BLaER1 treated with 17β-estradiol and CSF1 and Interleukin-3, amounts not matched to agents 10 nM and 100 nM (cell line): ENCODE results near the gene ZNF491.
"Not testable (repeated sequence)": the region's sequence is repeated elsewhere in the genome, so short reads cannot be mapped to it uniquely, and the experiment has no call there.

ENCODE experiments used
- H3K27ac ChIP-seq, 11 experiments: shearing (Covaris generic); formaldehyde crosslinking; 2 replicates each; pipeline ENCODE4 v1.8.1; 2022
- H3K27me3 ChIP-seq, 11 experiments: shearing (Covaris generic); formaldehyde crosslinking; 2 replicates each; pipeline ENCODE4 v1.8.1; 2022
- H3K36me3 ChIP-seq, 11 experiments: shearing (Covaris generic); formaldehyde crosslinking; 2 replicates each; pipeline ENCODE4 v1.8.1; 2022
- H3K4me1 ChIP-seq, 10 experiments: shearing (Covaris generic); formaldehyde crosslinking; 2 replicates each; pipeline ENCODE4 v1.8.1; 2022
- H3K4me2 ChIP-seq, 11 experiments: shearing (Covaris generic); formaldehyde crosslinking; 2 replicates each; pipeline ENCODE4 v1.8.1; 2022
- H3K4me3 ChIP-seq, 10 experiments: shearing (Covaris generic); formaldehyde crosslinking; 2 replicates each; pipeline ENCODE4 v1.8.1; 2022
- H3K9ac ChIP-seq, 11 experiments: shearing (Covaris generic); formaldehyde crosslinking; 2 replicates each; pipeline ENCODE4 v1.8.1; 2022
- H3K9me3 ChIP-seq, 11 experiments: shearing (Covaris generic); formaldehyde crosslinking; replicated peaks in 1 of 11; 2 replicates each; pipeline ENCODE4 v1.8.1; 2022
- H4K20me1 ChIP-seq, 11 experiments: shearing (Covaris generic); formaldehyde crosslinking; 2 replicates each; pipeline ENCODE4 v1.8.1; 2022
- Cebpa-rat ChIP-seq, 11 experiments: shearing (Covaris generic); IDR thresholded peaks; 2 replicates each; pipeline ENCODE4 v1.8.1; 2022

ZNF491 gene

DNA sequence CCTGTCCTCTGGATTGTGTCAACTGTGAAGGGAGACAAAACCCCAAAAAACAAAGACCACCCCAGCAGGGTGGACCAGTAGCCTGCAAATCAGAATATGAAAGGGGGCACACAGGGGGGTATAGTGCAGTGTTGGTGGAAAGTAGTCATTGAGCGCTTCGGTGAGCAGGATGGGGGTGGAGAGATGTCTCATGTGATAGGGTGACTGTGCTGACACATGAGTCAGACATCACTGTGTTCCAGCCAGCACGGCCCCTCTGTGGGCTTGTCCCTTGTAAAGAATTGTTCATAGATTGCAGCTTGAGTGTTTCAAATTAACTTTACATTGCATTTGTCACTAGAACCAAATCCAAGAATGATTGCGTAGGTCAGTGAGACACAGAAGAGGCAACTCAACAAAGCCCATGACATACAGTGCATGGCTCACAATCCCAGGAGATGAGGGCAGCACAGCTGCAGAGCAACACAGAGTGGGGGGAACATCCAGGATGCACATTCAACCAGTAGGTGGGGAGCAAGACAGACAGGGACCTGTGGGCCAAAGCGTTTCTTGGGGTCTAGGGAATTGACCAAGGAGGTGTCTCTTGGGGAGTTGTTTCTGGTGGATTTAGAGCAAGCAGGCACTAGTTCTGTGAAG lies 23.3 kb downstream of the ZNF491 start:
- H3K9me3 ChIP-seq: peaks cover 95 to 100% (median 97%) of the 10 kb centered on the region in 11 experiments
- H3K36me3 ChIP-seq: peaks cover 71 to 100% (median 90%) of the 10 kb centered on the region in 11 experiments
- H3K27ac ChIP-seq: no peak overlapping the region
- H3K9ac ChIP-seq: no peak overlapping the region
- H3K27me3 ChIP-seq: no peaks in the 10 kb centered on the region
- peaks cover 0 to 14% (median 0%) of the 10 kb centered on the region in 10 experiments; a peak in 2 of 20 replicates for H3K4me1 ChIP-seq
- no peak overlapping the region for H3K4me2 ChIP-seq
- H3K4me3 ChIP-seq: no peak overlapping the region
- TF ChIP-seq Cebpa-rat (IDR thresholded peaks at IDR 0.05): no peak
- H4K20me1 ChIP-seq: no peaks in the 10 kb centered on the region

DNA sequence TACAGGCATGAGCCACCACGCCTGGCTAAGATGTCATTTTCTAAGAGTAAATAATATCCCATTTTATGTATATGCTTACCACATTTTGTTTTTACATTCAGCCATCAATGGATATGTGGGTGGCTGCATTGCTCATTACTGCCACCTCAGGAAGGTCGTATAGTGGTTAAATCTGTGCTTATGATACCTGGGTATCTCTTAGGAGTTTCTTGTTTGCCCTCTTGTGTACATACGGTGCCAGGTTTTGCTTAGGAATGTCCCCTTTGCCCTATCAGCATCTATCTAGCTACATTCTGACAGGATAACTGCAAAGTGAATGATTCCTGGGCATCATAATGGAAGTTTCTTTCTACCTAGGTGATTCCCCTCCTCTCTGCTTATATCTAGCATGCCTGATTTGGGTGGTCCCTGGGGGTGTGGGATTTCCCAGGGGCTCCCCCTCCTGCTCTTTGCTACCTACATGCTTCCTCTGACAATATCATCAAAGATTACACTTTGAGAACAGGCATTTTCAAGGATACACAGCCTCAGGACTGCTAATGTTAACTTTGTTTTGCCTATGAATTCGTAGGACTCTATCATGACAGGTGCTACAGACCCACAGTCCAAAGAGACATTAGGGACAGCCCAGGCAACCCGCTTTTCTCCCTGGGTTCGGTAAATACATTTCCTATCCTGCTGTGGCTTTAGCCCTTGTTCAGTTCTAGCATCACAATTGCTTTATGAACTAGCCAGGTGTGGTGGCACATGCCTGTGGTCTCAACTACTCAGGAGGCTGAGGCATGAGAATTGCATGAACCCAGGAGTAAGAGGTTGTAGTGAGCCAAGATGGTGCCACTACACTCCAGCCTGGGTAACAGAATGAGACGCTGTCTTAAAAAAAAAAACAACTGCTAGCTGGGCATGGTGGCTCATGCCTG lies 30.9 kb downstream of the ZNF491 start:
- not testable (repeated sequence) for H3K27me3 ChIP-seq, H4K20me1 ChIP-seq, H3K27ac ChIP-seq, H3K4me1 ChIP-seq, H3K4me2 ChIP-seq, H3K9ac ChIP-seq
- Histone ChIP-seq H3K4me3 (peak overlapping the region in 2 of 10 experiments; percentile 16 to 31; a peak in 1 of 20 replicates), H3K9me3 (peaks cover 99 to 100% (median 100%) of the 10 kb centered on the region in 11 experiments), H3K36me3 (peaks cover 93 to 100% (median 99%) of the 10 kb centered on the region in 11 experiments)

DNA sequence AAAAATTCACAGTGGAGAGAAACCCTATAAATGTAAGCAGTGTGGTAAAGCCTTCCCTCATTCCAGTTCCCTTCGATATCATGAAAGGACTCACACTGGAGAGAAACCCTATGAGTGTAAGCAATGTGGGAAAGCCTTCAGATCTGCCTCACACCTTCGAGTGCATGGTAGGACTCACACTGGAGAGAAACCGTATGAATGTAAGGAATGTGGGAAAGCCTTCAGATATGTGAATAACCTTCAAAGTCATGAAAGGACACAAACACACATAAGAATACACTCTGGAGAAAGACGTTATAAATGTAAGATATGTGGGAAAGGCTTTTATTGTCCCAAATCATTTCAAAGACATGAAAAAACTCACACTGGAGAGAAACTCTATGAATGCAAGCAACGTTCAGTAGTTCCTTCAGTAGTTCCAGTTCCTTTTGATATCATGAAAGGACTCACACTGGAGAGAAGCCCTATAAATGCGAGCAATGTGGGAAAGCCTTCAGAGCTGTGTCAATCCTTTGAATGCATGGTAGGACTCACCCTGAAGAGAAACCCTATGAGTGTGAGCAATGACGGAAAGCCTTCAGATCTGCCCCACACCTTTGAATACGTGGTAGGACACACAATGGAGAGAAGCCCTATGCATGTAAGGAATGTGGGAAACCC lies 34.1 kb downstream of the ZNF491 start:
- peak overlapping the region in 9 of 10 experiments; percentile 0 to 53 (median 36); a peak in 12 of 20 replicates for H3K4me3 ChIP-seq
- peaks cover 99 to 100% (median 100%) of the 10 kb centered on the region in 11 experiments for H3K9me3 ChIP-seq
- H3K9ac ChIP-seq: no peak overlapping the region
- no peaks in the 10 kb centered on the region for H4K20me1 ChIP-seq
- no peaks in the 10 kb centered on the region for H3K27me3 ChIP-seq
- no peaks in the 10 kb centered on the region for H3K4me1 ChIP-seq
- H3K27ac ChIP-seq: no peak overlapping the region
- no peak for TF ChIP-seq Cebpa-rat (IDR thresholded peaks at IDR 0.05)
- H3K36me3 ChIP-seq: peaks cover 79 to 100% (median 91%) of the 10 kb centered on the region in 11 experiments
- H3K4me2 ChIP-seq: no peak overlapping the region

DNA sequence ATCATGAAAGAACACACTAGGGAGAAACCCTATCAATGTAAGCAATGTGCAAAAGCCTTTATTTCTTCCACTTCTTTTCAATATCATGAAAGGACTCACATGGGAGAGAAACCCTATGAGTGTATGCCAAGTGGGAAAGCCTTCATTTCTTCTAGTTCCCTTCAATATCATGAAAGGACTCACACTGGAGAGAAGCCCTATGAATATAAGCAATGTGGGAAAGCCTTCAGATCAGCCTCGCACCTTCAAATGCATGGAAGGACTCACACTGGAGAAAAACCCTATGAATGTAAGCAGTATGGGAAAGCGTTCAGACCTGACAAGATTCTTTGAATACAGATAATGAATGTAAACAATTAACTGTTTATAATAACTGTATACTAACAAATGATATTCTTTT lies 35.2 kb downstream of the ZNF491 start:
- no peak overlapping the region for H3K9ac ChIP-seq
- no peaks in the 10 kb centered on the region for H3K27me3 ChIP-seq
- H3K36me3 ChIP-seq: peaks cover 67 to 90% (median 80%) of the 10 kb centered on the region in 11 experiments
- H3K27ac ChIP-seq: no peak overlapping the region
- no peak for TF ChIP-seq Cebpa-rat (IDR thresholded peaks at IDR 0.05)
- H3K4me2 ChIP-seq: no peak overlapping the region
- peaks cover 92 to 100% (median 96%) of the 10 kb centered on the region in 11 experiments for H3K9me3 ChIP-seq
- H3K4me1 ChIP-seq: no peaks in the 10 kb centered on the region
- H4K20me1 ChIP-seq: no peaks in the 10 kb centered on the region
- peak overlapping the region in 5 of 10 experiments; percentile 19 to 52 (median 36); a peak in 7 of 20 replicates for H3K4me3 ChIP-seq

DNA sequence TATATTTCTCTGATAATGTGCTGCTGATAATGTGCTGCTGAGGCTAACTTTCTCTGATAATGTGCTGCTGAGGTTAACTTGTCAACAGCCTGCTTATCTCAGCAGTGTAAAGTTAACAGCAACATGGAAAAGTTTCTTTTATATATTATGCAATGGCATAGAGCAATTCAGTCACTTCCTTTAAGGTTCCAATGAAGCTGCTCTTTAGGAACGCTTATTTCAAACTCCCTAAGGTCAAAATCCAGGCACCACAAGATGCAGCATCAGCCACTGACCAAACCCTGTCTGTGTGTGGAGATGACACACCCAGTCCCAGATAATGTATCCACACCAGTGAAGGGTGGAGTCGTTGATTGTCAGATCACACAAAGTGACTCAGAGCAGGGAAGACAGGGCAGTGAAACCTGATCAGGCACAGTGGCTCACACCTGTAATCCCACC lies 37.3 kb downstream of the ZNF491 start:
- H3K9me3 ChIP-seq: peaks cover 71 to 100% (median 77%) of the 10 kb centered on the region in 11 experiments
- not testable (repeated sequence) for H3K4me2 ChIP-seq, H3K27ac ChIP-seq, H3K27me3 ChIP-seq, H3K9ac ChIP-seq, H4K20me1 ChIP-seq, H3K4me1 ChIP-seq, H3K4me3 ChIP-seq
- peaks cover 46 to 69% (median 59%) of the 10 kb centered on the region in 11 experiments for H3K36me3 ChIP-seq

DNA sequence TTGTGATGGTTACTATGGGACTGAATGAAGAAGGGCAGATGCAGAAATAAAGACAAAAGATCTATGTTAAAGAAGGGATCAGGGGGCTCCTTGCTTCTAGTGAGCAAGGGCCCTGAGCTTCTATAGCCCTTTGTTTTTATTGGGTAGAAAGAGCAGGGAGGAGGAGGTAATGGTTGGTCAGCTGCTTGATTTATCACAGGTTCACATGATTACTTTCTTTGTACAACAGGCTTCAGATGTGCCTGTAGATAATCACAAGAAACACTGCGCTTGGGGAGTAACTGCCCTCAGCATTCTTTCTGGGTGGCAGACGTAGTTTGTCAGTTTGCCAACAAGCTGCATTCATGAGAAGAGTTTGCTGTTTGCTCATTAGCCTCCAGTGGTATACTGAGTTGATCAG lies 45.4 kb downstream of the ZNF491 start:
- H3K4me1 ChIP-seq: peaks cover 7 to 9% (median 8%) of the 10 kb centered on the region in 10 experiments; a peak in 19 of 20 replicates

DNA sequence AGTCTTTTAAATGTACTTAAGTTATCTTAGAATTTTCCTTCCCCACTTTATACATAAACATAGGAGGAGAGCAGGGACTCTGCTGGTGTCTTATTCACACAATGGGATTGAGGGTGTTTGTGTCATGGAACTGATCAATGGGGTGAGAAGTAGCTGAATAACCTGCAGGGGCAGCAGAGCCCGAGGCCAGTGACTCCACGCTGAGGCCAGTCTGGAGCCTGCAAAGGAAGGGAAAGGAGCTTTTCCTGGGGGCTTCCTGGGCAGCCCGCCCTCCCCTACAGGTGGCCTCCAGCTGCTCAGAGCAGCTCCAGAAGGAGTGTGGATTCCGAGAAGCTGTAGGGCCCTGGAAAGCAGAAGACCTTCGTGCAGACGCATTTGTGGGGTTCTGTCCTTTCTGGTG lies 49.3 kb downstream of the ZNF491 start:
- peaks cover 16 to 26% (median 23%) of the 10 kb centered on the region in 11 experiments for H3K36me3 ChIP-seq
- not testable (repeated sequence) for H3K27me3 ChIP-seq, H3K27ac ChIP-seq, H4K20me1 ChIP-seq, H3K4me3 ChIP-seq, H3K9ac ChIP-seq
- peaks cover 23 to 28% (median 25%) of the 10 kb centered on the region in 10 experiments for H3K4me1 ChIP-seq
- H3K9me3 ChIP-seq: peaks cover 22 to 39% (median 23%) of the 10 kb centered on the region in 11 experiments
- peak overlapping the region in 8 of 11 experiments; percentile 73 to 88 (median 85); a peak in 13 of 22 replicates for H3K4me2 ChIP-seq

More for the DNA sequence above, 45.4 kb downstream of the ZNF491 start:
- no peaks in the 10 kb centered on the region; a peak in 1 of 22 replicates for H4K20me1 ChIP-seq
- no peaks in the 10 kb centered on the region for H3K36me3 ChIP-seq
- no peak overlapping the region for H3K27ac ChIP-seq
- TF ChIP-seq Cebpa-rat (IDR thresholded peaks at IDR 0.05): no peak
- no peak overlapping the region for H3K4me3 ChIP-seq
- no peak overlapping the region for H3K4me2 ChIP-seq
- no peaks in the 10 kb centered on the region for H3K27me3 ChIP-seq
- H3K9me3 ChIP-seq: peaks cover 0 to 46% (median 4%) of the 10 kb centered on the region in 11 experiments; a peak in 8 of 22 replicates
- no peak overlapping the region for H3K9ac ChIP-seq

DNA sequence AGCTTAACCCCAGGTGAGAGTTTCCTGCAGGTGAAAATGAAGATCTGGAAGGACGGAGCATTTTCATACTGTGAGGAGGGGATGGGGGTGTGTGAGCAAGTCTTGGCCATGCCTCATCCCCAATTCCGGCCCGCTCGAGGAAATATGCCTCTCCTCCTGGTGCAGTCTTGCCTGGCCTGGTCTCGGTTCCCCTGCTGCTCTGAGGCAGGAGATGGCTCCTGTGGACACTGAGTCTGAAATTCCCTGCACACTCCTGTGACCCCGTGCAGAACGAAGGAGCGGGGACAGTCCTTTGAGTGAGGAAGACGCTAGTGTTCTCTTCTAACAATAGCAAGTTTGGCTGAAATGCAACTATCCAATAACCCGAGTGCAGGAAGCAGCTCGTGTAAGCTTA lies 49.9 kb downstream of the ZNF491 start:
- H3K36me3 ChIP-seq: peaks cover 22 to 31% (median 28%) of the 10 kb centered on the region in 11 experiments
- peak overlapping the region in 9 of 11 experiments; percentile 83 to 95 (median 87); a peak in 13 of 22 replicates for H3K9ac ChIP-seq
- TF ChIP-seq Cebpa-rat (IDR thresholded peaks at IDR 0.05): no peak
- peaks cover 27 to 45% (median 29%) of the 10 kb centered on the region in 11 experiments for H3K9me3 ChIP-seq
- no peaks in the 10 kb centered on the region for H3K27me3 ChIP-seq
- peak overlapping the region in 5 of 11 experiments; percentile 86 to 97 (median 91); a peak in 8 of 22 replicates for H3K27ac ChIP-seq
- H3K4me1 ChIP-seq: peaks cover 23 to 28% (median 25%) of the 10 kb centered on the region in 10 experiments
- H4K20me1 ChIP-seq: peaks cover 0 to 9% (median 6%) of the 10 kb centered on the region in 11 experiments; a peak in 8 of 22 replicates
- H3K4me3 ChIP-seq: peak overlapping the region; percentile 72 to 91 (median 78)
- peak overlapping the region; percentile 73 to 90 (median 86) for H3K4me2 ChIP-seq
